K562 (cell line): Measurements from ENCODE around the gene STX11. TPM values are rescaled to one million over a fixed set of nuclear protein-coding genes. Genes with fewer than 3 reads are reported as not detected.
A peak's percentile ranks its signal among the peaks of the same experiment; 100 is the strongest.

ENCODE experiments used
- ARNT ChIP-seq, 2 experiments: fragments of 450-650 bp; IDR thresholded peaks; 2 replicates each; pipeline ENCODE4 v1.6.1; 2016; ENCODE audit warnings: mild to moderate bottlenecking in 1 of 2
- ATF7 ChIP-seq: fragments of 450-650 bp; IDR thresholded peaks from 2 replicates; pipeline ENCODE4 v1.7.1; 2014; ENCODE audit warnings: mild to moderate bottlenecking, moderate library complexity
- CEBPB ChIP-seq: fragments of 450-650 bp; IDR thresholded peaks from 2 replicates; pipeline ENCODE4 v1.6.1; 2016; ENCODE audit warnings: missing genetic modification characterization, missing compliant biosample characterization
- CEBPG ChIP-seq, 3 experiments: fragments of 200-800 bp in 1 of 3; sonication (Bioruptor generic) in 1 of 3; sonication (generic) in 1 of 3; formaldehyde crosslinking in 1 of 3; IDR thresholded peaks in 2 of 3; conservative IDR thresholded peaks in 1 of 3; 2 replicates each; pipeline versions ENCODE4 v1.6.1 to v1.8.0; 2016 to 2022; ENCODE audit warnings: missing compliant biosample characterization in 2 of 3, missing genetic modification characterization in 2 of 3, mild to moderate bottlenecking in 1 of 3, missing genetic modification reagents in 1 of 3
- FOXM1 ChIP-seq, 2 experiments: fragments of 450-650 bp in 1 of 2; sonication (generic) in 1 of 2; formaldehyde crosslinking in 1 of 2; IDR thresholded peaks; 2 replicates each; pipeline versions ENCODE4 v1.6.1 to v1.9.0; 2017 to 2022; ENCODE audit warnings: low read depth in 2 of 2, mild to moderate bottlenecking in 2 of 2, missing genetic modification reagents in 1 of 2, moderate library complexity in 1 of 2
- KAT8 ChIP-seq: fragments of 450-650 bp; IDR thresholded peaks from 2 replicates; pipeline ENCODE4 v1.6.1; 2016; ENCODE audit warnings: low read depth, mild to moderate bottlenecking
- MAFG ChIP-seq: fragments of 450-650 bp; conservative IDR thresholded peaks from 2 replicates; pipeline ENCODE4 v1.6.1; 2016; ENCODE audit warnings: missing genetic modification characterization, missing compliant biosample characterization
- SAFB2 ChIP-seq: fragments of 200-400 bp; formaldehyde crosslinking; IDR thresholded peaks from 2 replicates; pipeline ENCODE4 v1.6.1; 2018; ENCODE audit warnings: borderline replicate concordance, low read length, low read depth, moderate library complexity; ENCODE audit not compliant: severe bottlenecking
- SMC3 ChIP-seq: conservative IDR thresholded peaks from 2 replicates; pipeline ENCODE4 v1.6.1; 2011; ENCODE audit warnings: low read depth, low read length, improper control_type of control experiment; ENCODE audit not compliant: insufficient read depth
- TEAD1 ChIP-seq, 2 experiments: fragments of 450-650 bp in 1 of 2; sonication (generic) in 1 of 2; formaldehyde crosslinking; IDR thresholded peaks; 2 replicates each; pipeline versions ENCODE4 v1.4.0 to v1.8.0; 2020 to 2022; ENCODE audit warnings: mild to moderate bottlenecking in 2 of 2, missing genetic modification reagents in 1 of 2
- ZNF140 ChIP-seq: fragments of 250-450 bp; sonication (Bioruptor Pico); IDR thresholded peaks from 2 replicates; pipeline ENCODE4 v1.8.0; 2021; ENCODE audit warnings: moderate library complexity, mild to moderate bottlenecking, inconsistent platforms
- polyA plus RNA-seq, 8 experiments: library from polyadenylated mRNA; depleted of rRNA in 4 of 8; stranded (reverse) in 5 of 8; unstranded in 3 of 8; fragments of >200 nt; fragmentation: Nextera tagmentation in 2 of 8; fragmentation: Illumina TruSeq in 1 of 8; extraction: Ambion mirVana in 2 of 8; extraction: Trizol in 1 of 8; gene quantifications; 2 replicates each; pipeline versions ENCODE4 v1.2.1 to v1.2.3, GENCODE V29; 2011 to 2014; ENCODE audit warnings: inconsistent platforms in 1 of 8, missing spikeins in 1 of 8
- total RNA-seq, 7 experiments: library from RNA; depleted of rRNA in 6 of 7; stranded (reverse); fragments of >200 nt in 6 of 7; fragmentation: Illumina TruSeq in 2 of 7; extraction: Trizol in 2 of 7; gene quantifications; 2 replicates each; pipeline versions ENCODE4 v1.2.1 to v1.2.3, GENCODE V29; 2011 to 2021; ENCODE audit warnings: low replicate concordance in 1 of 7
- TF ChIP-seq, protein P1 (sequence below): IDR thresholded peaks from 2 replicates; pipeline ENCODE4 v1.6.1; 2012; ENCODE audit warnings: low read depth, low read length, improper control_type of control experiment, borderline replicate concordance
- TF ChIP-seq, protein P2 (sequence below): fragments of 200-800 bp; sonication (Bioruptor generic); IDR thresholded peaks from 2 replicates; pipeline ENCODE4 v1.6.1; 2017; ENCODE audit warnings: missing genetic modification characterization, missing compliant biosample characterization
- TF ChIP-seq, protein P3 (sequence below), 2 experiments: fragments of 450-650 bp; IDR thresholded peaks; 2 replicates each; pipeline ENCODE4 v1.6.1; 2016; ENCODE audit warnings: mild to moderate bottlenecking in 2 of 2, borderline replicate concordance in 1 of 2, low read depth in 1 of 2, moderate library complexity in 1 of 2

The STX11 gene
- total and polyA plus RNA-seq, 9 of the 15 experiments (the other 6 are each of a cell fraction or from before 2014, with no cell fraction given): 0.06 to 0.73 (median 0.40) TPM

DNA sequence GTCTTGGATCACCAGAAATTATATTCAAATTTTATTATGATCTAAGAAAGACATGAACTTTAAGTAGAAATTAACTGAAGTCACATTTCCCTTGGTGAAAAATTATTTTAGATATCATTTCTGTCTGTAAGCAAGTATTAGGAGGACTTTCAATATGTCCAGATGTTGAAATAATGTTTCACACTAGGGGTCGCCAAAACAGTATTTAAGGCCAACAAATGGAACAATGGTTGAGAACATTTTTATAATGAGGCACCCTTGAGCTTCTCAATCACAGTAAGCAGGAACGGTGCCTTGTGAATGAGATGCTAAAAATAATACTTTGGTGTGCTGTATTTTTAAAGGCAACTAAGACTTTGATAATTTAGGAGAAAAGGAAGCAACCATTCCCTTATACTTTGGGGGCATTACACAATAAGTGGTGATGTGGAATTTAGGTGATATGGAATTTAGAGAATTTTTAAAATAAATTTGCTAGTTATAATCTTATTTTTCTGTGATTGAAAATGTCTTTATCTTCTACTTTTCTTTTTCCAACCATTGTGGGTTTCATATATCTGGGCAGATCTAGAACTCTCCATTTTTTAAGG is 45.3 kb upstream of the STX11 start (continued):
- TF ChIP-seq FOXM1 (IDR thresholded peaks at IDR 0.05; ENCODE audit: low read depth) (0 out of 2 replicates have a peak, but pooled peaks have one; percentile 21), FOXM1 (CRISPR knock-in tag; IDR thresholded peaks at IDR 0.05; ENCODE audit: low read depth) (no peak), CEBPB (tag) (peak; percentile 72; the same call in 1 of the 2 replicates), CEBPG (CRISPR knock-in tag; IDR thresholded peaks at IDR 0.05) (no peak), CEBPG (tag; conservative IDR thresholded peaks at IDR 0.05 in 1 of 2, IDR thresholded peaks at IDR 0.05 in 1 of 2) (peak in 1 of 2 experiments; percentile 74; a peak in 2 of 4 replicates), ATF7 (no peak), ZNF140 (CRISPR knock-in tag) (no peak), TEAD1 (CRISPR knock-in tag; IDR thresholded peaks at IDR 0.05) (0 out of 4 replicates have a peak, but pooled peaks of 1 of the 2 experiments have one; percentile 16), SMC3 (peak; percentile 77), ARNT (IDR thresholded peaks at IDR 0.05) (0 out of 4 replicates have a peak, but pooled peaks of 1 of the 2 experiments have one; percentile 39), KAT8 (no peak), SAFB2 (no peak), MAFG (tag) (no peak)
- TF ChIP-seq, protein P1, sequence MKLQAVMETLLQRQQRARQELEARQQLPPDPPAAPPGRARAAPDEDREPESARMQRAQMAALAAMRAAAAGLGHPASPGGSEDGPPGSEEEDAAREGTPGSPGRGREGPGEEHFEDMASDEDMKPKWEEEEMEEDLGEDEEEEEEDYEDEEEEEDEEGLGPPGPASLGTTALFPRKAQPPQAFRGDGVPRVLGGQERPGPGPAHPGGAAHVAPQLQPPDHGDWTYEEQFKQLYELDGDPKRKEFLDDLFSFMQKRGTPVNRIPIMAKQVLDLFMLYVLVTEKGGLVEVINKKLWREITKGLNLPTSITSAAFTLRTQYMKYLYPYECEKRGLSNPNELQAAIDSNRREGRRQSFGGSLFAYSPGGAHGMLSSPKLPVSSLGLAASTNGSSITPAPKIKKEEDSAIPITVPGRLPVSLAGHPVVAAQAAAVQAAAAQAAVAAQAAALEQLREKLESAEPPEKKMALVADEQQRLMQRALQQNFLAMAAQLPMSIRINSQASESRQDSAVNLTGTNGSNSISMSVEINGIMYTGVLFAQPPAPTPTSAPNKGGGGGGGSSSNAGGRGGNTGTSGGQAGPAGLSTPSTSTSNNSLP: peak; percentile 74; the same call in 1 of the 2 replicates
- TF ChIP-seq, protein P2, sequence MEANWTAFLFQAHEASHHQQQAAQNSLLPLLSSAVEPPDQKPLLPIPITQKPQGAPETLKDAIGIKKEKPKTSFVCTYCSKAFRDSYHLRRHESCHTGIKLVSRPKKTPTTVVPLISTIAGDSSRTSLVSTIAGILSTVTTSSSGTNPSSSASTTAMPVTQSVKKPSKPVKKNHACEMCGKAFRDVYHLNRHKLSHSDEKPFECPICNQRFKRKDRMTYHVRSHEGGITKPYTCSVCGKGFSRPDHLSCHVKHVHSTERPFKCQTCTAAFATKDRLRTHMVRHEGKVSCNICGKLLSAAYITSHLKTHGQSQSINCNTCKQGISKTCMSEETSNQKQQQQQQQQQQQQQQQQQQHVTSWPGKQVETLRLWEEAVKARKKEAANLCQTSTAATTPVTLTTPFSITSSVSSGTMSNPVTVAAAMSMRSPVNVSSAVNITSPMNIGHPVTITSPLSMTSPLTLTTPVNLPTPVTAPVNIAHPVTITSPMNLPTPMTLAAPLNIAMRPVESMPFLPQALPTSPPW: 0 out of 2 replicates have a peak, but pooled peaks have one; percentile 8
- TF ChIP-seq, protein P3, sequence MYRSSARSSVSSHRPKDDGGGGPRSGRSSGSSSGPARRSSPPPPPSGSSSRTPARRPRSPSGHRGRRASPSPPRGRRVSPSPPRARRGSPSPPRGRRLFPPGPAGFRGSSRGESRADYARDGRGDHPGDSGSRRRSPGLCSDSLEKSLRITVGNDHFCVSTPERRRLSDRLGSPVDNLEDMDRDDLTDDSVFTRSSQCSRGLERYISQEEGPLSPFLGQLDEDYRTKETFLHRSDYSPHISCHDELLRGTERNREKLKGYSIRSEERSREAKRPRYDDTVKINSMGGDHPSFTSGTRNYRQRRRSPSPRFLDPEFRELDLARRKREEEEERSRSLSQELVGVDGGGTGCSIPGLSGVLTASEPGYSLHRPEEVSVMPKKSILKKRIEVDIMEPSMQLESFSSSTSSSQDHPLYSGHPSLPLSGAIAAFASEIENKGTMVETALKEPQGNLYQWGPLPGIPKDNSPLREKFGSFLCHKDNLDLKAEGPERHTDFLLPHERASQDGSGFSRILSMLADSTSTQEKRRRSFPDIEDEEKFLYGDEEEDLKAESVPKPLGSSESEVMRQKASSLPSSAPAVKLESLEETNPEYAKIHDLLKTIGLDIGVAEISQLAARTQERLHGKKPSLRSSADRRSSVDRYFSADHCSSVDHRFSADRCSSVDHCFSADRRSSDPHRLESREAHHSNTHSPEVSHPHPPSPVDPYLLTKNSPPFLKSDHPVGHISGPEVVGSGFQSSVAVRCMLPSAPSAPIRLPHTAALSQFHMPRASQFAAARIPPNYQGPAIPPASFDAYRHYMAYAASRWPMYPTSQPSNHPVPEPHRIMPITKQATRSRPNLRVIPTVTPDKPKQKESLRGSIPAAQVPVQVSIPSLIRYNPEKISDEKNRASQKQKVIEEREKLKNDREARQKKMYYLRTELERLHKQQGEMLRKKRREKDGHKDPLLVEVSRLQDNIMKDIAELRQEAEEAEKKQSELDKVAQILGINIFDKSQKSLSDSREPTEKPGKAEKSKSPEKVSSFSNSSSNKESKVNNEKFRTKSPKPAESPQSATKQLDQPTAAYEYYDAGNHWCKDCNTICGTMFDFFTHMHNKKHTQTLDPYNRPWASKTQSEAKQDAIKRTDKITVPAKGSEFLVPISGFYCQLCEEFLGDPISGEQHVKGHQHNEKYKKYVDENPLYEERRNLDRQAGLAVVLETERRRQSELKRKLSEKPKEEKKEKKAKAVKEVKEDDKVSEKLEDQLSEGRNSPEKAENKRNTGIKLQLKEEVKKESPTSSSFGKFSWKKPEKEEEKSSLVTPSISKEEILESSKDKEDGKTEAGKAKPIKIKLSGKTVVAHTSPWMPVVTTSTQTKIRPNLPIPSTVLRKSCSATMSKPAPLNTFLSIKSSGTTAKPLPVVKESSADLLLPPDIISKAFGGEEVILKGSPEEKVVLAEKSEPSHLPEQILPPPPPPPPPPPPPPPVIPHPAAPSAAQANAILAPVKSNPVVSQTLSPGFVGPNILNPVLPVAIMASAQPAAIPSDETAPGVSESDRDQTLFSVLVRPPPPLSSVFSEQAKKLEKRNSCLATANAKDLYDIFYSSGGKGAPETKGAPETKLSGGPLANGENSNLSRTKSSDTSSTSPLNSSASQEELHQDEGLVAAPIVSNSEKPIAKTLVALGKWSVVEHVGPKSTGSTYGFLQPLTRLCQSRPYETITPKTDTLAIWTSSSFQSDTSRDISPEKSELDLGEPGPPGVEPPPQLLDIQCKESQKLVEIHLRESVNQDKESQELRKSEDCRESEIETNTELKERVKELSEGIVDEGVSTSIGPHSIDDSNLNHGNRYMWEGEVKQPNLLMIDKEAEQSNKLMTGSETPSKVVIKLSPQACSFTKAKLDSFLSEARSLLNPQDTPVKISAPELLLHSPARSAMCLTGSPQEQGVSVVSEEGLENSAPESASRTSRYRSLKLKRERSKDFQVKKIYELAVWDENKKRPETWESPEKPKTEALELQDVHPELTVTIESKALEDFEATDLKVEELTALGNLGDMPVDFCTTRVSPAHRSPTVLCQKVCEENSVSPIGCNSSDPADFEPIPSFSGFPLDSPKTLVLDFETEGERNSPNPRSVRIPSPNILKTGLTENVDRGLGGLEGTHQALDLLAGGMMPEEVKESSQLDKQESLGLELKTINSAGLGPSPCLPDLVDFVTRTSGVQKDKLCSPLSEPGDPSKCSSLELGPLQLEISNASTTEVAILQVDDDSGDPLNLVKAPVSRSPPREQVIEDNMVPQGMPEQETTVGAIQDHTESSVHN (IDR thresholded peaks at IDR 0.05; ENCODE audit: borderline replicate concordance in 1 of 2, low read depth in 1 of 2): no peak
